Mucosa of descending colon (tissue), 3 donors: Measurements from ENCODE around the gene CAPZB. TPM values are rescaled to one million over a fixed set of nuclear protein-coding genes. Genes with fewer than 3 reads are reported as not detected.

ENCODE experiments used
- ATAC-seq: fragments of 200-7000 bp; cut with Tn5 transposase; one replicate; pipeline ENCODE4 v1.9.1; 2020; ENCODE audit warnings: mild to moderate bottlenecking, moderate library complexity
- DNase-seq, 3 donors: peaks; one replicate each; pipeline ENCODE4 v3.0.0-alpha.2; 2020
- H3K36me3 ChIP-seq: fragments of 200-600 bp; one replicate; pipeline ENCODE4 v1.8.0; 2021; ENCODE audit warnings: low read depth, mild to moderate bottlenecking
- H3K4me1 ChIP-seq: fragments of 200-600 bp; one replicate; pipeline ENCODE4 v1.8.0; 2021; ENCODE audit warnings: low read depth, mild to moderate bottlenecking
- H3K4me3 ChIP-seq: fragments of 200-600 bp; one replicate; pipeline ENCODE4 v1.8.0; 2021; ENCODE audit warnings: mild to moderate bottlenecking
- H3K9me3 ChIP-seq: fragments of 200-600 bp; one replicate; pipeline ENCODE4 v1.8.0; 2021; ENCODE audit warnings: mild to moderate bottlenecking
- intact Hi-C, 2 donors: fragments of 100-400 bp; cut with DNase I in 1 of 2; cut with micrococcal nuclease in 1 of 2; formaldehyde crosslinking; loops; one replicate each; pipeline versions ENCODE4 v1.11.0 to v1.11.1; 2022; cut with DNase I, micrococcal nuclease
- total RNA-seq, 3 donors: library from RNA; stranded (reverse); fragmentation: NEBNext Ultra II Directional in 2 of 3; extraction: Animal tissue kit (Norgen Biotek cat#: 25700) in 2 of 3; gene quantifications; one replicate each; pipeline versions ENCODE4 v1.2.1 to v1.2.4, GENCODE V29; 2021 to 2023
- TF ChIP-seq, protein P1 (sequence below): fragments of 200-600 bp; IDR thresholded peaks from one replicate; pipeline ENCODE4 v1.8.0; 2022; ENCODE audit warnings: antibody characterized with exemption, mild to moderate bottlenecking
- donor health status: DM: no; HTN: no; CAD: no; lungs with moderate emphysema.
- donor health status: DM: no; HTN: no; CAD: no.
- donor health status: DM: no; HTN: yes; CAD: no.

CAPZB gene
- total RNA-seq, 3 donors from 2014 or later: 346 to 393 (median 381) TPM

DNA sequence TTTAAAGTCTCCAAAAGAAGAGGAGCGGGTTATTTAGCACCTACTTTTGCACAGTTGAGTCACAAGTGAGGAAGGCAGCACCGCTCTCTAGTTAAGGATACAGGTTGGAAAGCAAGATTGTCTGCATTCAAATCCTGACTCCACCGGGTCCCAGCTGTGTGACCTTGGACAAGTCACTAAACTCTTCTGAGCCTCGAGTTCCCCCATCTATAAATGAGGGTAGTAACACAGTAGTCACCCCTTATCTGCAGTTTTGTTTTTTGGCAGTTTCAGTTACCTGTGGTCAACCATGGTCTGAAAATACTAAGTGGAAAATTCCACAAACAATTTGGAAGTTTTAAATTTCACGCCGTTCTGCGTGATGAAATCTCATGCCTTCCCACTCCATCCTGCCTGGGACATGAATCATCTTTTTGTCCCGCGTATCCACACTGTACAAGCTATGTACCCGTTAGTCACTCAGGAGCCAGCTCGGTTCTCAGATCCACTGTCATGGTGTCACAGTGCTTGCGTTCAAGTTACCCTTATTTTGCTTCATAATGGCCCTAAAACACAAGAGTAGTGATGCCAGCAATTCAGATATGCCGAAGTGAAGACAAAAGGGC, 49.4 kb downstream of the CAPZB start:
- Histone ChIP-seq H3K36me3 (no peaks in the 10 kb centered on the region), H3K4me3 (no peak overlapping the region), H3K9me3 (no peaks in the 10 kb centered on the region), H3K4me1 (peaks cover 55% of the 10 kb centered on the region)
- ATAC-seq (no peak), DNase-seq (no peak)
- TF ChIP-seq, protein P1, sequence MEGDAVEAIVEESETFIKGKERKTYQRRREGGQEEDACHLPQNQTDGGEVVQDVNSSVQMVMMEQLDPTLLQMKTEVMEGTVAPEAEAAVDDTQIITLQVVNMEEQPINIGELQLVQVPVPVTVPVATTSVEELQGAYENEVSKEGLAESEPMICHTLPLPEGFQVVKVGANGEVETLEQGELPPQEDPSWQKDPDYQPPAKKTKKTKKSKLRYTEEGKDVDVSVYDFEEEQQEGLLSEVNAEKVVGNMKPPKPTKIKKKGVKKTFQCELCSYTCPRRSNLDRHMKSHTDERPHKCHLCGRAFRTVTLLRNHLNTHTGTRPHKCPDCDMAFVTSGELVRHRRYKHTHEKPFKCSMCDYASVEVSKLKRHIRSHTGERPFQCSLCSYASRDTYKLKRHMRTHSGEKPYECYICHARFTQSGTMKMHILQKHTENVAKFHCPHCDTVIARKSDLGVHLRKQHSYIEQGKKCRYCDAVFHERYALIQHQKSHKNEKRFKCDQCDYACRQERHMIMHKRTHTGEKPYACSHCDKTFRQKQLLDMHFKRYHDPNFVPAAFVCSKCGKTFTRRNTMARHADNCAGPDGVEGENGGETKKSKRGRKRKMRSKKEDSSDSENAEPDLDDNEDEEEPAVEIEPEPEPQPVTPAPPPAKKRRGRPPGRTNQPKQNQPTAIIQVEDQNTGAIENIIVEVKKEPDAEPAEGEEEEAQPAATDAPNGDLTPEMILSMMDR: no peak
- intact Hi-C loops: no loop called here

DNA sequence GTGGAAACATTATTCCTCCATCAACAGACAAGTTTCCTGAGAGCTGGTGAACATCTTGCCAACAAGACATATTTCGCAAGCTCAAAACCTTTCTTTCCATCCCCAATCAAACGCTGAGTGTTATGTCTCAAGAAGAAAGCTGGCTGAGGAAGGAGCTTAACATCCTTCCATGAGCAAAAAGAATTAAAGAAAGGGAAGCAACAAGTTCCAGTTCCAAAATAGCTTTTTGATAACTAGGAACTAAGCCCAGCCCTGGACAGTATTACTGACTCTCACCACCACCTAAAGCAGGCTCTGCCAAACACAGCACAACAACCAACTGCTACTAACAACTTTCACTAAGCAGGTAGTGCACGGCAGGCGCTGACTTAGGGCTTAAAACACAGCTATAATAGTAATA, 50.2 kb downstream of the CAPZB start:
- ATAC-seq: no peak

DNA sequence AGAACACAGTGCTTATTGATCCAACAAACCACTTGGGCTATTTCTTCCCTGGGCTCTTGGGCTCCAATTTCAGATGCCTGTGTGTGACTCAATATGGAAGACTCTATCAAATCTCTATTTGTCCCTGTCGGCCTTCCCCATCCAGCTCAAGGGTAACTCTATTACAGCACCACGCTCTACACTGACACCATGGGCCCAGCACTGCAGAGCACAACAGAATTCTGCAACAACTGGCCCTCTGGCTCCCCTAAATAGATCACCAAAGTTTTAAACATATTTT, 51.7 kb downstream of the CAPZB start:
- TF ChIP-seq, protein P1: no peak
- ATAC-seq: no peak
- H3K4me1 ChIP-seq: peaks cover 52% of the 10 kb centered on the region
- no peaks in the 10 kb centered on the region for H3K9me3 ChIP-seq
- H3K4me3 ChIP-seq: no peak overlapping the region
- no peaks in the 10 kb centered on the region for H3K36me3 ChIP-seq
- no peak for DNase-seq
- intact Hi-C loops: no loop called here

More for the DNA sequence above, 50.2 kb downstream of the CAPZB start:
- intact Hi-C loops: no loop called here
- DNase-seq: no peak
- TF ChIP-seq, protein P1: no peak
- no peak overlapping the region for H3K4me3 ChIP-seq
- peaks cover 58% of the 10 kb centered on the region for H3K4me1 ChIP-seq
- no peaks in the 10 kb centered on the region for H3K9me3 ChIP-seq
- no peaks in the 10 kb centered on the region for H3K36me3 ChIP-seq

DNA sequence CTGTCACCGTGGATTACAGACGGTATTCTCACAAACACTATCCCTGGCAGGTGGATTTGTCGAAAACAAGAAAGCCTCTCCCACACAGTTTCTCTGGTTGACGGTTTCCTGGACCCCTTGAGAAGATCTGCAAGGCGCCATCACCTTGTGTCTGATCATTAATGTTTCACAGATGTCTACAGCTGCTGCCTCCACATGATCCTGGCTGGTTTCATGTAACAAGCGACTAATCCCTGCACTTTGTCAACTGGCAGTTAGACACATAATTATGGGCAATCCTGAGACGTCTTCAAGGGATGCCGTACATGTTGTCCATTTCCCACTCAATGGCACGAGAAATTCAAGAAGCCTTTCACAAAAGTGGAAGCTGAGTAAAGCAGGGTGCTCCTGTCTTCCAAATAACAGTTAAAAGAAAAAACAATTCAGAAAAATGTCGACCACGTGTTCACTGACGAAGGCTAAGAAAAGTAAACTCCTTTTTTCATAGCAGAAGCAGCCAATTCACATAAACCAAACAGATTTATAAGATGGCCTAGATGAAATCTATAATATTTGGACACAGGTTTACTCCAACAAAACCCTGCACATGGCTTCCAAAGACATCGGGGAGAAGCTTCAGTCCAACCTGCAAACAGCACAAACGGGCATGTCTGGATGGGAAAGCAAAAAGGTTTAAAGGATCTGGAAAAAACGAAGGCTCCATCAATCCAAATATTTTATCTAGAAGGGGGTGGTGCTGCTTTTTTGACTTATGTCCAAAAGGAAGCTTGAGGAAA, 52.2 kb downstream of the CAPZB start:
- ATAC-seq (no peak), DNase-seq (no peak)
- Histone ChIP-seq H3K36me3 (no peaks in the 10 kb centered on the region), H3K9me3 (no peaks in the 10 kb centered on the region), H3K4me1 (peaks cover 51% of the 10 kb centered on the region), H3K4me3 (no peak overlapping the region)
- intact Hi-C loops: no loop called here
- TF ChIP-seq, protein P1: no peak

DNA sequence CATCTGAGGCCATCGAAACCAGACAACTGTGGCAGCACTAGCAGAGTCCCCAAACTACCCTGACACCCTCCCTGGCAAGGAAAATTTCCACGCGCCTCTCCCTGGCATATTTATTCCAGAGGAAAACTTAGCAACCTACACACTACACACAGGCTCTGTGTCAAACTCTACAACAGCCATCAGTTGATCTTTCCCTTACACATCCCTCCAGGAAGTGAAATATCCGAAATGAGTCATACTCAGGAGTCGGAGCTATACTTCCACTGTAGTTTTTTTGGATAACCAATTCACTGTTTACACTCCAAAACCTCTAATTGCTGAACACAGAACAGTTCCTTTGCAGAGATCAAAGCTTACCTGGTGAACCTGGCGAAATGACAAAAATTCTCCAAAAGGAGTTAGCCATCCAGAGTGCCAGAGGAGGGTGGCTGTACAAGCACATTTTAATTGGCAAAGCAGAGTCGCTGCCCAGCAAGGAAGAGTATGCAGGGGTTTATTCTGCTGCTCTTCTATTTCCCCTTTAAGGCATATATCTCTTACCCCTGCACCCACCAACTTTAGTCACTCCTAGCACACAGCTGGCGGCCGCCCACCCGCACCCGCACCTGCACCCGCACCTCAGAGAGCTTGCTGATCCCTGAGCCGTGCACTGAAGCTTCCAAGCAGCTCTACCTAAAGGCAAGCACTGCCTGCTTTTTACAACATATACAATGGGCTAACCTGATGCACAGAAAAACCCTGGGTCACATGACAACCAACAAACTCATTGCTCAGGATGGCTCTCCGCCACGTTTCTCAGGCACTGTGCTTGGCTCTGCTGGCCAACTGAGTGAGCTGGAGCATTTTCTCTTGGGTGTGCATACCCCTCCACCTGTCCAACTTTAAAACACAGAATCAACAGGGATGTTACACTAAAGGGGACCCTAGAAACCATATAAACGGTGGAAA, 54.9 kb downstream of the CAPZB start:
- TF ChIP-seq, protein P1: no peak
- DNase-seq: peak in 1 of 3 donors; percentile 43

More for the DNA sequence above, 54.9 kb downstream of the CAPZB start:
- no peaks in the 10 kb centered on the region for H3K36me3 ChIP-seq
- peaks cover 55% of the 10 kb centered on the region for H3K4me1 ChIP-seq
- intact Hi-C loops: no loop called here
- peak; percentile 86 for ATAC-seq
- H3K9me3 ChIP-seq: no peaks in the 10 kb centered on the region
- H3K4me3 ChIP-seq: no peak overlapping the region
